Fibroblast of villous mesenchyme (primary cell): ENCODE results near the gene TACC2. TPM values are rescaled to one million over a fixed set of nuclear protein-coding genes. Genes with fewer than 3 reads are reported as not detected.

Experiments used
- DNase-seq: peaks from one replicate; pipeline ENCODE4 v3.0.0-alpha.2; 2010; ENCODE audit warnings: low read depth
- H3K4me3 ChIP-seq: 2 replicates; pipeline ENCODE4 v1.5.1; 2011; ENCODE audit warnings: low read depth, mild to moderate bottlenecking, low read length
- total RNA-seq: library from RNA; depleted of rRNA; stranded (reverse); fragments of >200 nt; gene quantifications from 2 replicates; pipeline ENCODE4 v1.2.3, GENCODE V29; 2012
- TF ChIP-seq, protein P1 (sequence below): IDR thresholded peaks from 2 replicates; pipeline ENCODE4 v1.5.1; 2012; ENCODE audit warnings: low read depth, mild to moderate bottlenecking, low read length; ENCODE audit not compliant: insufficient read depth

TACC2 gene
- total RNA-seq, 1 donor, result 5.6 TPM

DNA sequence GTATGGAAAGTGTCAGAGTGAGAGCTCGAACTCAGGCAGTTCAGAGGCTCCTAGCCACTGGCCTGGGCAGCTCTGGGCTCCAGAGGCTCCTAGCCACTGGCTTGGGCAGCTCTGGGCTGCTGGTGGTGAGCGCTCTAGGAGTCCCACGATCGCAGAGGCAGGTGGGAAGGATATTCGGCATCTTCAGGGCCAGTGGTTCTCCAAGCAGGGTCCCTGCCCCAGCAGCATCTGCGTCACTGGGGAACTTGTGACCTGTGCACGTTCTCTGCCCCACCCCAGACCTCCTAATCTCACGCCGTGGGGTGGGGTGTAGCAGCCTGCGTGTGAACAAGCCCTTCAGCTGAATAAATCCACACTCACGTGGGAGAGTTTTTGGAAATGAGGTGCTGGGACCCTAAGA is 256.9 kb downstream of the TACC2 start:
- no peak for DNase-seq
- TF ChIP-seq, protein P1, sequence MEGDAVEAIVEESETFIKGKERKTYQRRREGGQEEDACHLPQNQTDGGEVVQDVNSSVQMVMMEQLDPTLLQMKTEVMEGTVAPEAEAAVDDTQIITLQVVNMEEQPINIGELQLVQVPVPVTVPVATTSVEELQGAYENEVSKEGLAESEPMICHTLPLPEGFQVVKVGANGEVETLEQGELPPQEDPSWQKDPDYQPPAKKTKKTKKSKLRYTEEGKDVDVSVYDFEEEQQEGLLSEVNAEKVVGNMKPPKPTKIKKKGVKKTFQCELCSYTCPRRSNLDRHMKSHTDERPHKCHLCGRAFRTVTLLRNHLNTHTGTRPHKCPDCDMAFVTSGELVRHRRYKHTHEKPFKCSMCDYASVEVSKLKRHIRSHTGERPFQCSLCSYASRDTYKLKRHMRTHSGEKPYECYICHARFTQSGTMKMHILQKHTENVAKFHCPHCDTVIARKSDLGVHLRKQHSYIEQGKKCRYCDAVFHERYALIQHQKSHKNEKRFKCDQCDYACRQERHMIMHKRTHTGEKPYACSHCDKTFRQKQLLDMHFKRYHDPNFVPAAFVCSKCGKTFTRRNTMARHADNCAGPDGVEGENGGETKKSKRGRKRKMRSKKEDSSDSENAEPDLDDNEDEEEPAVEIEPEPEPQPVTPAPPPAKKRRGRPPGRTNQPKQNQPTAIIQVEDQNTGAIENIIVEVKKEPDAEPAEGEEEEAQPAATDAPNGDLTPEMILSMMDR, result no peak
- H3K4me3 ChIP-seq, result no peak overlapping the region

DNA sequence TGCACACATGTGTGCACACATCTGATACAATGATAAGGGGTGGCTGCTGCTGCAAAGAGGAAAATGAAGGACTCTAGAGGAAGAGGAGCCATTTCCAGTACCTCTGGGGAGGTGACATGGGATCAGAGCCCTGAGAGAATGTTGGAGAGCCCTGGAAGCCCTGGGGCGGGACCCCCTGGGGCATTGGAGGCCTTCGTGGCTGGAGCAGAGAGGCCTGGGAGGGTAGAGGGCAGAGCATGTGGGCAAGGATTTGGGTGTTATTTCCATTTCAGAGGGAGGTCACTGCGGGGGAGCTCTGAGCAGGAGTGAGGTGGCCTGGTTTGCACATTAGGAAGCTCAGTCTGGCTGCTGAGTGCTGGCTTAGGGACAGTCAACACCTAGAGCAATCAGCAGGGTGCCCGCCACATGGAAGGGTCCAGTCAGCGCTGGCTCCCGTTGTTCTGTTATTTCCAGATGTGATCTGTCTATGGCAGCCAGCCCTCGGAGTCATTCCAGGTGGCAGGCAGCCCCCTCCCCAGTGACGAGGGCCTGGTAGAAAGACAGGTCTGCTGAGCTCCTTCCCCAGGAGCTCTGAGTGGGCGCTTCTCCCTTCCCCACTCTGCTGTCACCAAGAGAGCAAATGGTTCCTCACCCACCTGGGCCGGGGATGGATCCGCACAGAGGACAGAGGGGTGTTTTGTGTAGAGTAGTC is 258.0 kb downstream of the TACC2 start:
- no peak overlapping the region for H3K4me3 ChIP-seq
- TF ChIP-seq, protein P1, result no peak
- no peak for DNase-seq

DNA sequence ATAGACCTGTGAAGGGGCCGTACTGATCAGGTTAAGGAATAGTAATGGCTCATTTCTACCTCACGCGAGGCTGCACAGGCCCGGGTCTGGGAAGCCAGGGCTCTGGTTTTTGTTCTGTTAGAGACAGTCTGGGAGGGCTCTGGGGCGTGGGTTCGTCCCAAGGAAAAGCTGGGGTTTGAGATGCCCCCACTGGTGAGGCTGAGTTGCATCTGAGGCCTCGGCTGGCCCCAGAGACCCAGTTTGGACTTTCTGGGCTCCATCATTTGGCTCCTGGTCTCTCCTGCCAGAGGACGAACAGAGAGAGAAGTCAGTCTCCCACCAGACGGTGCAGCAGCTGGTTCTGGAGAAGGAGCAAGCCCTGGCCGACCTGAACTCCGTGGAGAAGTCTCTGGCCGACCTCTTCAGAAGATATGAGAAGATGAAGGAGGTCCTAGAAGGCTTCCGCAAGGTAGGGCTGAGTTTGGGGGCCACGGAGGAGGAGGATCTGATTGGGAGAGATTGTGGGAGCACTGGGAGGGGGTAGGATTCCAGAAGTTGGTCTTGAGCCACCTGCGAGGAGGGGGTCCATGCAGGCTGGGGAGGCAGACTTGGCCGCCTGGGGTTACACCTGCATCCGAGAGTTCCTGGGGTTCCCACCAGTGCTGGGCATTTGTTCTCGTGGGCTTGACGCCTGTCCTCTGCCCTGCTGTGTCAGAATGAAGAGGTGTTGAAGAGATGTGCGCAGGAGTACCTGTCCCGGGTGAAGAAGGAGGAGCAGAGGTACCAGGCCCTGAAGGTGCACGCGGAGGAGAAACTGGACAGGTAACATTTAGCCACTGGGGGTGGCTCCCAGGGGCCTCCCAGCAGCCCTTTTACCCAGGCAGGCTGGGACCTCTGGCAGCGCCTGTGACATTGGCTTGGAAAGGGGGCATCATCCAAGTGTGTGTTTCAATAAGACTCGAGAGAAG is 259.7 kb downstream of the TACC2 start:
- no peak overlapping the region for H3K4me3 ChIP-seq
- DNase-seq, result no peak
- TF ChIP-seq, protein P1, result no peak

DNA sequence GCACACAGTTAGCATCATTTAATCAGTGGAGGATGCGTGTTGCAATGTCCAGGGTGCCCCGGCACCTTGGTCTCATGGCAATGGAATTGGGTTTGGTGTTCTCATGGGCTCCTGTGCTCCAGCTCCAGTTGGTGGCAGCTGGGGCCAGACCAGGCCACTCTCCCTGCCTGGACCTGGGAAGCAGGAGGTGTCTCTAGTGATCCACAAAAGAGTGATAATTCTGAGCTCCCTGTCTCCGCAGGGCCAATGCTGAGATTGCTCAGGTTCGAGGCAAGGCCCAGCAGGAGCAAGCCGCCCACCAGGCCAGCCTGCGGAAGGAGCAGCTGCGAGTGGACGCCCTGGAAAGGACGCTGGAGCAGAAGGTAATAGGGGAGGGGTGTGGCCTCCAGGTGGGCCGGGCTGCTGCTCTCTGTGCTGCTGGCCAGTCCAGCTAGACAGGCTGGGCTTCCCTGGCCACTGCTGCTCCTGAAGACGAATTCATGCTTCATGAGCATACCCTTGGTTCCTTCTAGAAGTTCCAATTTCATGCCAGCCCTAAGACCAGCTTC is 260.4 kb downstream of the TACC2 start:
- TF ChIP-seq, protein P1, result no peak
- H3K4me3 ChIP-seq, result no peak overlapping the region
- DNase-seq, result no peak

DNA sequence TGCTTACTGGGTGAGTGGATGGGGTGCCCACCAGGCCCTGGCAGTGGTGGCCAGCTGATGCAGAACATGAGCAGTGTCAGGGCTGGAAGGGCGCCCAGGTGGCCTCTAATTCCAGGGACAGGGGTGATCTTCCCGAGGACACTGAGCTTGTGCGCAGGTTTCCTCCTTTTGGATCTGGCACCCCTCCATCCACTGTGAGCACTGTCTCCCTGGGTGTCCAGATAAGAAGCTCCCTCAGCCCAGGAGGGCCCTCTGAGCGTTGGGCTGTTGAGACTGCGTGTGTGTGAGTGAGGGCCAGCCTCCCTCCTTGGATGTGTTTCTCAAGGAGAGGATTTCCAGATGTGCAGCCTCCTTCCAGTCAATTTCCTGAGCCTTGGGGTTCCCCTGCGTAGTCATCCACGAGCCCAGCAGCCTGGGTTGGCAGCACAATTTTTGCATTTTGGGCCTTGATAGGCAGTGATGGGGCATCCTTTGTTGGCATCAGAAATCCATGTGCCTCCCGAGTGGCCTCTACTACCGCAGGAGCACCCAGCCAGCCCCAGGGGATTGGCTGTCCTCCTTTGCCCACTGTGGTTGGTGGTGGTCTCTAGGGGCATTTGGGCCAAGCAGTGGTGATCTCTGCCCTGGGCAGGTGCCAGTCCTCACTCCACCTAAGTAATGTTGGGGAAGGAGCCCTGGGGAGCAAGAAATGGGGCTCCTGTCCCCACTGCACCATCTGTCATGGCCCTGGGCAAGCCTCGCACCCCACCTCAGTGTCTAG is 261.2 kb downstream of the TACC2 start:
- no peak overlapping the region for H3K4me3 ChIP-seq
- TF ChIP-seq, protein P1, result no peak
- no peak for DNase-seq

DNA sequence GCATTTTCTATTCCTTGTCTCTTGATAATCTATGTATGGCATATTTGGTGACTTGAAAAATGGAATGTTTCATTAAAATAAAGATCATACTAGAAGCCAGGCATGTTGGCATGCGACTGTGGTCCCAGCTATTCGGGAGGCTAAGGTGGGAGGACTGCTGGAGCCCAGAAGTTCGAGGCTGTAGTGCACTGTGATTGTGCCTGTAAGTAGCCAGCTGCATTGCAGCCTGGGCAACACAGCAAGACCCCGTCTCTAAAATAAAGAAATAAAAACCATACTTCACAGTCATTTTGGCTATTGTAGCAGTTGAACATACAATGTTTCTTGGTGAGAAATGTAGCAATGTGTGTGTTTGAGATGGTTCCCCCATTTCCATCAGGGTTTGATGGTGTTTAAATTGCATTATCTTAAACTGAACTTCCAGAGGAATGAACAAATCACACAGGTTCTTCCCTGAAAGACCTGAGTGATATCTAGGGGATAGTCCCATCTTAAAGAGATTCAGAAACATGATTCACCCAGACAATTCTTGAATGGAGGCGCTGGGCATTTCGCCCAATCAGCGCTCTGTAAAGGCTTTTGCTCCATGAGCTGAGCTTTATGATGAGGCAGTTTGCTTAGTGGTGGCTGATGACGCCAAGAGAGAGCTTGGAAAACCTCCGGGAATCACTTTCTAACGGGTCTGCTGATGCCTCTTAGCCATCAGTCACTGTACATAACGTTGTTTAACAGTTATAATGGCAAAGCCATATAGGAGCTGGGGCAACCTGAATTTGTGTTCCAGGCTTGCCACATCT is 262.7 kb downstream of the TACC2 start:
- H3K4me3 ChIP-seq, result no peak overlapping the region
- TF ChIP-seq, protein P1, result no peak
- no peak for DNase-seq
